GM18519 (cell line): ENCODE data around the gene SUZ12.
"Not testable (repeated sequence)": the region's sequence is repeated elsewhere in the genome, so short reads cannot be mapped to it uniquely, and the experiment has no call there.

Experiments
- ATAC-seq: cut with Tn5 transposase; IDR thresholded peaks from one replicate; pipeline ENCODE4 v1.9.1; 2021; ENCODE audit warnings: mild to moderate bottlenecking, moderate library complexity; ENCODE audit not compliant: unreplicated experiment, low FRiP score

SUZ12 gene

DNA sequence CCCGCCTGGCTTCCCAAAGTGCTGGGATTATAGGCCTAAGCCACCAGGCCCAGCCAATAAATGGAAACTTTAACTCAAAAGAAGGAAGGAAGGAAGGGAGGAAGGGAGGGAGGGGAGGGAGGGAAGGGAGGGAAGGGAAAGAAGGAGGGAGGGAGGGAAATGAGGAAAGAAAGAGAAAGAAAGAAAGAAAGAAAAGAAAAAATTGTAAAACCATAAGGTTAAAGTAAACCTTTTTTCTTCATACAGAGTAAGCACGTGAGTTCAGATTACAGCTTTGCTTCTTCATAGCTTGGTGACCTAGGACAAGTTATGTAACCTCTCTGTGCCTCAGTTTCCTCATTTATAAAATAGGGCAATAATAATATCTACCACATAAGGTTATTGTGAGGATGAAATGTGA lies 96.4 kb downstream of the SUZ12 start:
- no peak for ATAC-seq

DNA sequence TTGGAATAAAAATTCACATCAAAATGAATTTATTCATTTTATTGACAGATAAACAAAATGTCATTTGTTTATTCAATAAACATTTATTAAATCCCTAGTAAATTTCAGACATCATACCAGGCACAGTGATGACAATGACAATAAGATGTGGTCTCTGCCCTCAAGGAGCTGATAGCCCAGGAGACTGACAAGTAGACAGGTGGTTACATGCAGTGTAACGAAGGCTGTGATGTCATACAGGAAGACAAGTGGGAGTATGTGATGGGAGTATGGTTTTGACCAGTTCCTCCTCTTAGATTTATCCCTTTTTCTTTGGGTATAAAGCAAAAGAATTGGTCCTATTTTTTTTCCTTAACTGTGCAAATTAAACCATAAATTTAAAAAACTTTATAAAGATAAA lies 97.0 kb downstream of the SUZ12 start:
- not testable (repeated sequence) for ATAC-seq

GRCh38 chr17:32040246-32040645 lies 103.4 kb downstream of the SUZ12 start:
- not testable (repeated sequence) for ATAC-seq

DNA sequence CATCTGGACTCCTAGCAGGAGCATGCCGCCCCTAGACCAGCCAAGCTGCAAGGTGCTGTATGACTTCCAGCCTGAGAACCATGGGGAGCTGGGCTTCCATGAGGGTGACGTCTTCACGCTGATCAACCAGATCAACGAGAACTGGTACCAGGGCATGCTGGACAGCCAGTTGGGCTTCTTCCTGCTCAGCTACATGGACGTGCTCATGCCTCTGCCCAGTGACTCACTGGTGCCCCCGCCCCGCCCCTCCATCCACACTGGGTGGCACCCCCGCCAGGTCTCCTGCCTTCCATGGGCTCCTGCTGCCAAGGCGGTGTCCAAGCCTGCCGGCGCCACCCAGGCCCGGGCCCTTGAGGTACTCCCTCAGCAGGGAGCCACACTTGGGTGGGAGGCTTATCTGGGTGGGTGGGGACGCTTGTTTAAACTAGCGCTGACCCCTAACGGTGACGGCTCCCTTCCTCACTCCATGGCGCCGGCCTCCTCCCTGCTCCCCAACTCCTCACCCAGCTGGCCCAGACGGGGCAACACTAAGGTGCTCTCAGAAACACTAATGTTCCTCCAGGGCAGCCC lies 104.6 kb downstream of the SUZ12 start:
- ATAC-seq, result not testable (repeated sequence)

- ATAC-seq, result not testable (repeated sequence)
These were observed 105.5 kb downstream of the SUZ12 start for GRCh38 chr17:32042266-32042665.

- not testable (repeated sequence) for ATAC-seq
These were observed 108.8 kb downstream of the SUZ12 start for GRCh38 chr17:32045611-32046010.

DNA sequence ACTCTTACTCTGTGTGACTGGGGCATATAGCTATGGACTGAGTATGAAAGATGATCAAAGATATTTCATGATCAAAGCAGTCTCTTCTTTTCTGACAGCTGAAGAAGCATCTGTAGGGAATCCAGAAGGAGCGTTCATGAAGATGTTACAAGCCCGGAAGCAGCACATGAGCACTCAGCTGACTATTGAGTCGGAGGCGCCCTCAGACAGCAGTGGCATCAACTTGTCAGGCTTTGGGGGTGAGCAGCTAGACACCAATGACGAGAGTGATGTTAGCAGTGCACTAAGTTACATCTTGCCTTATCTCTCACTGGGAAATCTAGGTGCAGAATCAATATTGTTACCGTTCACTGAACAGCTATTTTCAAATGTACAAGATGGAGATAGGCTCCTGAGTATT lies 110.9 kb downstream of the SUZ12 start:
- not testable (repeated sequence) for ATAC-seq
